NB4 (cell line): ENCODE measurements around the gene IFFO2.

Experiments used
- MAX ChIP-seq: IDR thresholded peaks from 2 replicates; pipeline ENCODE4 v1.6.1; 2011; ENCODE audit warnings: low read depth, low read length
- MYC ChIP-seq: IDR thresholded peaks from 2 replicates; pipeline ENCODE4 v1.6.1; 2011; ENCODE audit warnings: low read depth, low read length
- POLR2A ChIP-seq: IDR thresholded peaks from 2 replicates; pipeline ENCODE4 v1.6.1; 2011; ENCODE audit warnings: mild to moderate bottlenecking; ENCODE audit not compliant: insufficient read length; ENCODE audit errors: extremely low read depth
- TF ChIP-seq, protein P1 (sequence below): IDR thresholded peaks from one replicate; pipeline ENCODE4 v1.5.1; 2012; ENCODE audit warnings: low read depth, low read length

DNA sequence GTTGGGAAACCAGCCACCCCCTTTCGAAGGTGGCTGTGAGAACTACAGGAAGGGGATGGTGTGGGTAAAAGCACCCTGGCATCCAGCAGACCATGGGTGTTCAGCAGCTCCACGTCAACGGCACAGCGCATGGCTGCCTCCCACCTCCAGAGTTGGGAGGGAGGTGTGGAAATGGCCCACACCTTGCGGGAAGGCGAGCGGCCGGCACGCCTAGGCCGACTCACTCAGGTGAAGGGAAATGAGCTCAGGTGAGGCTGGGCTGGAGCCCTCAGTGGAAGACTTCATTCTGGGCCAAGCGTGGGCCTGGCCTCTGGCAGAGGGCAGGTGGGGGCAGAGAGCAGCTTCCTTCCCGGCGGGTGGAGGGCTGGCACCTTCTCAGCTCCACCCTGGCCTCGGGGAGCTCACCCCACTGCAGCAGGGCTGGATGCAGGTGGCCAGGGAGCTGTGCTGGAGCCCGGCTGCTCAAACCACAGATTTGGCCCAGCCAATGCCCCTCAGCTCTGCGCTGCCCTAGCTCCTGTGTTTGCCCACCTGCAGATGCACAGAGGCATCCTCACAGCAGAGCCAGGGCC is 29.3 kb downstream of the IFFO2 start:
- TF ChIP-seq MYC (no peak), MAX (no peak), POLR2A (no peak)
- TF ChIP-seq, protein P1, sequence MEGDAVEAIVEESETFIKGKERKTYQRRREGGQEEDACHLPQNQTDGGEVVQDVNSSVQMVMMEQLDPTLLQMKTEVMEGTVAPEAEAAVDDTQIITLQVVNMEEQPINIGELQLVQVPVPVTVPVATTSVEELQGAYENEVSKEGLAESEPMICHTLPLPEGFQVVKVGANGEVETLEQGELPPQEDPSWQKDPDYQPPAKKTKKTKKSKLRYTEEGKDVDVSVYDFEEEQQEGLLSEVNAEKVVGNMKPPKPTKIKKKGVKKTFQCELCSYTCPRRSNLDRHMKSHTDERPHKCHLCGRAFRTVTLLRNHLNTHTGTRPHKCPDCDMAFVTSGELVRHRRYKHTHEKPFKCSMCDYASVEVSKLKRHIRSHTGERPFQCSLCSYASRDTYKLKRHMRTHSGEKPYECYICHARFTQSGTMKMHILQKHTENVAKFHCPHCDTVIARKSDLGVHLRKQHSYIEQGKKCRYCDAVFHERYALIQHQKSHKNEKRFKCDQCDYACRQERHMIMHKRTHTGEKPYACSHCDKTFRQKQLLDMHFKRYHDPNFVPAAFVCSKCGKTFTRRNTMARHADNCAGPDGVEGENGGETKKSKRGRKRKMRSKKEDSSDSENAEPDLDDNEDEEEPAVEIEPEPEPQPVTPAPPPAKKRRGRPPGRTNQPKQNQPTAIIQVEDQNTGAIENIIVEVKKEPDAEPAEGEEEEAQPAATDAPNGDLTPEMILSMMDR, result no peak
